Transverse colon (tissue), 4 donors: ENCODE measurements around the gene DDX23. TPM values are rescaled to one million over a fixed set of nuclear protein-coding genes. Genes with fewer than 3 reads are reported as not detected.

Experiments used
- DNase-seq: peaks from one replicate; pipeline ENCODE4 v3.0.0-alpha.2; 2019
- H3K27ac ChIP-seq, 4 donors: fragments of 200-600 bp; sonication (generic); 2 replicates each; pipeline ENCODE4 v1.5.1; 2016 to 2018; ENCODE audit warnings: inconsistent platforms in 4 of 4
- H3K27me3 ChIP-seq: fragments of 200-600 bp; sonication (generic); 2 replicates; pipeline ENCODE4 v1.5.1; 2017; ENCODE audit warnings: inconsistent platforms
- H3K36me3 ChIP-seq, 4 donors: fragments of 200-600 bp; sonication (generic); 2 replicates each; pipeline ENCODE4 v1.5.1; 2017 to 2019; ENCODE audit warnings: inconsistent platforms in 4 of 4
- H3K4me1 ChIP-seq, 4 donors: fragments of 200-600 bp; sonication (generic); 2 replicates each; pipeline ENCODE4 v1.5.1; 2017 to 2020; ENCODE audit warnings: inconsistent platforms in 4 of 4
- H3K4me3 ChIP-seq, 4 donors: fragments of 200-600 bp; sonication (generic); 1 replicate in 1 of 4; 2 replicates in 3 of 4; pipeline versions ENCODE4 v1.5.1 to v1.6.1; 2017 to 2019; ENCODE audit warnings: inconsistent platforms in 4 of 4
- H3K9me3 ChIP-seq, 2 donors: fragments of 200-600 bp; sonication (generic); 2 replicates each; pipeline ENCODE4 v1.5.1; 2017 to 2019; ENCODE audit warnings: inconsistent platforms in 2 of 2
- EP300 ChIP-seq: sonication (generic); formaldehyde crosslinking; IDR thresholded peaks from one replicate; pipeline ENCODE4 v1.6.1; 2017; ENCODE audit warnings: antibody characterized with exemption, low read depth
- POLR2A ChIP-seq: fragments of 450-650 bp; IDR thresholded peaks from one replicate; pipeline ENCODE4 v1.6.1; 2016; ENCODE audit warnings: antibody characterized with exemption, mild to moderate bottlenecking, moderate library complexity
- POLR2AphosphoS5 ChIP-seq, 3 donors: sonication (generic); formaldehyde crosslinking; IDR thresholded peaks; one replicate each; pipeline ENCODE4 v1.6.1; 2016; ENCODE audit warnings: antibody characterized with exemption in 3 of 3
- WGBS, 2 donors: methylation state at CpG; one replicate each; pipeline ENCODE4 v1.1.5; 2018; ENCODE audit warnings: low coverage in 1 of 2; 5-methylcytosine and 5-hydroxymethylcytosine counted together
- in situ Hi-C, 4 donors: fragments of 200-750 bp; cut with MboI; loops; one replicate each; pipeline versions ENCODE4 v1.15.0 to v1.15.1; 2017; ENCODE audit warnings: low sequenced_read_pairs in 3 of 4, low pct_ligation_motif_present in 1 of 4, low pct_unique_long_range_greater_than_20kb in 1 of 4
- intact Hi-C: fragments of 100-400 bp; cut with DNase I; formaldehyde crosslinking; loops from one replicate; pipeline ENCODE4 v1.15.1; 2023; ENCODE audit warnings: low total_unique reads
- total RNA-seq, 4 donors: library from RNA; depleted of rRNA; stranded (reverse); fragments of >200 nt; gene quantifications; one replicate each; pipeline ENCODE4 v1.1.0, GENCODE V29; 2016
- TF ChIP-seq, protein P1 (sequence below), 5 experiments: fragments of 200-600 bp in 3 of 5; fragments of 450-650 bp in 2 of 5; sonication (generic) in 3 of 5; IDR thresholded peaks; 1 replicate in 2 of 5; 2 replicates in 3 of 5; pipeline ENCODE4 v1.5.1; 2016 to 2017; ENCODE audit warnings: antibody characterized with exemption in 5 of 5, inconsistent platforms in 3 of 5, mild to moderate bottlenecking in 2 of 5, moderate library complexity in 1 of 5

The DDX23 gene
- total RNA-seq, 4 donors from 2014 or later = 82.9 to 143 (median 83.9) TPM

DNA sequence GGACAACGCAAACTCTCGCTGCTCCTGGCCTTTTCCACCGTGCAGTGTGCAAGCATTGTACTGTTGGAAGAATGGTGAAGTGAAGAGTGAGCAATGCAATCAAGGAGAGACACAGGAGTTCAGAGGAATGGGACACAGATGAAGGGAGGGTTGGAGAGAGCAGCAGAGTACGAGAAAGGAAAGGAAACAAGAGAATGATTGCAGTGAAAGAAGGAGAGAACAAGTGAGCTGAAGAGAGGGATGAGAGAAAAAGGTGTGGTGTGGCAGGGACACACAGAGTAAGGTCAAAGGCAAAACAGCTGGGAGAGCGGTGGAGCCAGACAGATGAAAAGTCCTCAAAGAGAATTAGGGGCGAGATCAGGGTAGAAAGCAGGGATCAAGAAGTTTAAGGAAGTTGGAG is 20.7 kb downstream of the DDX23 start:
- no peaks in the 10 kb centered on the region for H3K4me1 ChIP-seq
- no peaks in the 10 kb centered on the region for H3K27me3 ChIP-seq
- intact Hi-C loops = no loop called here
- 90 to 100% methylated on average over 4 to 6 of the region's 6 CpGs for WGBS, 2 donors
- no peaks in the 10 kb centered on the region for H3K9me3 ChIP-seq
- no peak overlapping the region for H3K27ac ChIP-seq
- in situ Hi-C loops = no loop called here
- no peak overlapping the region for H3K4me3 ChIP-seq
- no peak for DNase-seq
- TF ChIP-seq, protein P1, sequence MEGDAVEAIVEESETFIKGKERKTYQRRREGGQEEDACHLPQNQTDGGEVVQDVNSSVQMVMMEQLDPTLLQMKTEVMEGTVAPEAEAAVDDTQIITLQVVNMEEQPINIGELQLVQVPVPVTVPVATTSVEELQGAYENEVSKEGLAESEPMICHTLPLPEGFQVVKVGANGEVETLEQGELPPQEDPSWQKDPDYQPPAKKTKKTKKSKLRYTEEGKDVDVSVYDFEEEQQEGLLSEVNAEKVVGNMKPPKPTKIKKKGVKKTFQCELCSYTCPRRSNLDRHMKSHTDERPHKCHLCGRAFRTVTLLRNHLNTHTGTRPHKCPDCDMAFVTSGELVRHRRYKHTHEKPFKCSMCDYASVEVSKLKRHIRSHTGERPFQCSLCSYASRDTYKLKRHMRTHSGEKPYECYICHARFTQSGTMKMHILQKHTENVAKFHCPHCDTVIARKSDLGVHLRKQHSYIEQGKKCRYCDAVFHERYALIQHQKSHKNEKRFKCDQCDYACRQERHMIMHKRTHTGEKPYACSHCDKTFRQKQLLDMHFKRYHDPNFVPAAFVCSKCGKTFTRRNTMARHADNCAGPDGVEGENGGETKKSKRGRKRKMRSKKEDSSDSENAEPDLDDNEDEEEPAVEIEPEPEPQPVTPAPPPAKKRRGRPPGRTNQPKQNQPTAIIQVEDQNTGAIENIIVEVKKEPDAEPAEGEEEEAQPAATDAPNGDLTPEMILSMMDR (IDR thresholded peaks at IDR 0.05) = no peak
- TF ChIP-seq POLR2A (no peak), EP300 (no peak), POLR2AphosphoS5 (IDR thresholded peaks at IDR 0.05) (no peak)
- peaks cover 0 to 75% (median 29%) of the 10 kb centered on the region in 4 donors for H3K36me3 ChIP-seq

DNA sequence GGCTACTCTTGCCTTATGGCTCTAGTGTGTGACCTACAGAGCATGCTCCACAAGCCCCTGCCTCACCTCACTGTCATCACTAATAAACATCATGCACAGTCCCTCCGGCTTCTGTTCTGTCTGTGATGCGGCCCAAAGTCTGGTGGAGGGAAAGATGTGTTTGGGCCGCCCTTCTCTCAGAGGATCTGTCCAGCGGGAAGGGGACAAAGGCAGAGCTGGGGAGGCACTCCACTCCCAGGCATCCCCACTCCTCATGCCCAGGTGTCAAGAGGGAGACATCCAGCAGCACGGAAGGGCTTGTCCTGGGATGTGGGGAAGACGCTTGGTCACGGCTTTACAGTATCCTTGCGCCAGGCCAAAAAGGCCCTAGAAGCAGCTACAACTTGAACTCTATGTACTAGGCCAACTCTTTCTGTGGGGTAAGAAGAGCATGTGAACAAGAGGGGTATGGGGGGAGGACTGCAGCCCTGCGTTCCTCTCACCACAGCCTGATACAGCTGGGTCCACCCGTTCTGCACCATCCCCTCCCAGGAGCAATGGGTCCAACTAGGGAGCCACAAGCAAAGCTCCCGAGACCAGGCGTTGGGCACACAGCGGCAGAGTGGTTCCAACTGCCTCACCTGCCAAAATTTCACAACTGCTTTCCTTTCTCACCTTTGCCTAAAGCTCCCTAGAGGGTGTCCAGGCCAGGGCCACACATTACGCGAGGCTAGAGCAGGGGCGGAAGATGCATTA is 23.0 kb downstream of the DDX23 start:
- H3K27ac ChIP-seq = no peak overlapping the region
- peaks cover 0 to 52% (median 22%) of the 10 kb centered on the region in 4 donors for H3K36me3 ChIP-seq
- in situ Hi-C loops (no loop called here), intact Hi-C loops (no loop called here)
- no peaks in the 10 kb centered on the region for H3K27me3 ChIP-seq
- WGBS, 2 donors = 86% methylated on average over 16 of the region's 16 CpGs; no CpG with 5 or more reads in 1 of the 2 donors
- no peak overlapping the region for H3K4me3 ChIP-seq
- no peak for DNase-seq
- H3K9me3 ChIP-seq = no peaks in the 10 kb centered on the region
- no peak for TF ChIP-seq POLR2A
- TF ChIP-seq, protein P1 (IDR thresholded peaks at IDR 0.05) = no peak
- no peak for TF ChIP-seq EP300
- no peak for TF ChIP-seq POLR2AphosphoS5 (IDR thresholded peaks at IDR 0.05)
- no peaks in the 10 kb centered on the region for H3K4me1 ChIP-seq

DNA sequence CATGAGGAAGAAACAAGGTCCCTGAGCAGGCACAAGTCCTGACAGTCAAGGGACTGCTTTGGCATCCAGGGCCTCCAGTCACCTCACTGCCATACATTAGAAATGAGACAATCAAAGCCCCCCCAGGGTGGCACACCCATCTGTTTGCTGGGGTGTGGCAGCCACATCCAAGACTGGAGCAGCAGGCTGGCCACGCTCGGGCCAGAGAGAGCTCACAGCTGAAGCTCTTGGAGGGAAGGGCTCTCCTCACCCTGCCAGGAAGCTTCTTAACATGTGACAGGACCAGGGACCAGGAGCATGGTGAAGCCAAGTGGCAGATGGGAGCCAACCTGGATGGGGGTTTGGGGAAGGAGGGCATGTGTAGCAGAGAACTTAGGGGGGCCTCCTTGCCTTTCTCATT is 23.7 kb downstream of the DDX23 start:
- no peak overlapping the region for H3K4me3 ChIP-seq
- DNase-seq = no peak
- intact Hi-C loops = no loop called here
- H3K27me3 ChIP-seq = no peaks in the 10 kb centered on the region
- 45% methylated on average over 2 of the region's 2 CpGs; no CpG with 5 or more reads in 1 of the 2 donors for WGBS, 2 donors
- in situ Hi-C loops = no loop called here
- H3K36me3 ChIP-seq = peaks cover 0 to 45% (median 19%) of the 10 kb centered on the region in 4 donors
- H3K9me3 ChIP-seq = no peaks in the 10 kb centered on the region
- no peak for TF ChIP-seq POLR2AphosphoS5 (IDR thresholded peaks at IDR 0.05)
- H3K27ac ChIP-seq = no peak overlapping the region
- no peaks in the 10 kb centered on the region for H3K4me1 ChIP-seq

DNA sequence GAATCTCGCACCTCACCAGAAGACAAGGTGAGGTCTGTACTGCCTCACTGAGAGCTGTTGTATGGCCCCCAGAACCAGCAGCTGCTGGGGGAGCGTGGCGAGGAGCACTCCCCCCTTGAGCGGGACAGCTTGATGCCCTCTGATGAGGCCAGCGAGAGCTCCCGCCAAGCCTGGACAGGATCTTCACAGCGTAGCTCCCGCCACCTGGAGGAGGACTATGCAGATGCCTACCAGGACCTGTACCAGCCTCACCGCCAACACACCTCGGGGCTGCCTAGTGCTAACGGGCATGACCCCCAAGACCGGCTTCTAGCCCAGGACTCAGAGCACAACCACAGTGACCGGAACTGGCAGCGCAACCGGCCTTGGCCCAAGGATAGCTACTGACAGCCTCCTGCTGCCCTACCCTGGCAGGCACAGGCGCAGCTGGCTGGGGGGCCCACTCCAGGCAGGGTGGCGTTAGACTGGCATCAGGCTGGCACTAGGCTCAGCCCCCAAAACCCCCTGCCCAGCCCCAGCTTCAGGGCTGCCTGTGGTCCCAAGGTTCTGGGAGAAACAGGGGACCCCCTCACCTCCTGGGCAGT is 24.4 kb downstream of the DDX23 start:
- TF ChIP-seq POLR2AphosphoS5 (IDR thresholded peaks at IDR 0.05) = no peak
- TF ChIP-seq, protein P1 (IDR thresholded peaks at IDR 0.05) = no peak
- TF ChIP-seq POLR2A = no peak
- TF ChIP-seq EP300 = no peak
- Histone ChIP-seq H3K27ac (no peak overlapping the region), H3K9me3 (no peaks in the 10 kb centered on the region), H3K4me1 (no peaks in the 10 kb centered on the region), H3K4me3 (no peak overlapping the region), H3K36me3 (peaks cover 0 to 38% (median 15%) of the 10 kb centered on the region in 4 donors), H3K27me3 (no peaks in the 10 kb centered on the region)
- in situ Hi-C loops = no loop called here
- DNase-seq = no peak
- intact Hi-C loops = no loop called here
- WGBS, 2 donors = 93% methylated on average over 14 of the region's 17 CpGs; no CpG with 5 or more reads in 1 of the 2 donors
